H9 (cell line): ENCODE measurements around the gene JUP. TPM values are rescaled to one million over a fixed set of nuclear protein-coding genes. Genes with fewer than 3 reads are reported as not detected.

Source experiments
- DNase-seq: peaks from one replicate; pipeline ENCODE4 v3.0.0-alpha.2; 2017
- H2AFZ ChIP-seq: one replicate; pipeline ENCODE4 v1.6.1; 2013; ENCODE audit warnings: mild to moderate bottlenecking, low read length, control low read depth, moderate library complexity
- H2AK5ac ChIP-seq: 2 replicates; pipeline ENCODE4 v1.6.1; 2013; ENCODE audit warnings: low read length, control low read depth, mixed read lengths; ENCODE audit not compliant: insufficient read length
- H2BK120ac ChIP-seq: one replicate; pipeline ENCODE4 v1.6.1; 2013; ENCODE audit warnings: low read depth, mild to moderate bottlenecking, low read length, control low read depth, inconsistent platforms; ENCODE audit not compliant: poor library complexity, severe bottlenecking
- H2BK12ac ChIP-seq: 2 replicates; pipeline ENCODE4 v1.6.1; 2013; ENCODE audit warnings: low read length, control low read depth, mixed read lengths, low read depth; ENCODE audit not compliant: insufficient read length
- H2BK15ac ChIP-seq: 2 replicates; pipeline ENCODE4 v1.6.1; 2013; ENCODE audit warnings: low read depth, low read length, control low read depth
- H2BK20ac ChIP-seq: one replicate; pipeline ENCODE4 v1.6.1; 2013; ENCODE audit warnings: low read depth, mild to moderate bottlenecking, low read length, control low read depth, inconsistent platforms; ENCODE audit not compliant: poor library complexity, severe bottlenecking
- H2BK5ac ChIP-seq: 2 replicates; pipeline ENCODE4 v1.6.1; 2013; ENCODE audit warnings: low read length, control low read depth, mixed read lengths; ENCODE audit not compliant: insufficient read length
- H3K14ac ChIP-seq: 2 replicates; pipeline ENCODE4 v1.6.1; 2013; ENCODE audit warnings: low read length, control low read depth; ENCODE audit not compliant: insufficient read depth
- H3K18ac ChIP-seq: 2 replicates; pipeline ENCODE4 v1.6.1; 2013; ENCODE audit warnings: low read depth, mild to moderate bottlenecking, mixed read lengths, low read length, control low read depth; ENCODE audit not compliant: insufficient read length
- H3K23ac ChIP-seq: 2 replicates; pipeline ENCODE4 v1.6.1; 2013; ENCODE audit warnings: low read length, control low read depth, mixed read lengths, low read depth; ENCODE audit not compliant: insufficient read length
- H3K23me2 ChIP-seq: 2 replicates; pipeline ENCODE4 v1.6.1; 2013; ENCODE audit warnings: low read depth, mild to moderate bottlenecking, mixed read lengths, low read length, control low read depth; ENCODE audit not compliant: insufficient read length, poor library complexity, severe bottlenecking
- H3K27ac ChIP-seq: 2 replicates; pipeline ENCODE4 v1.5.1; 2013; ENCODE audit warnings: low read length, control low read depth, mixed read lengths, low read depth; ENCODE audit not compliant: insufficient read length
- H3K27me3 ChIP-seq: 2 replicates; pipeline ENCODE4 v1.6.1; 2013; ENCODE audit warnings: low read length, control low read depth, inconsistent platforms; ENCODE audit not compliant: insufficient read depth
- H3K4ac ChIP-seq: 2 replicates; pipeline ENCODE4 v1.6.1; 2013; ENCODE audit warnings: low read depth, mild to moderate bottlenecking, control low read depth, inconsistent platforms, low read length, moderate library complexity
- H3K4me1 ChIP-seq: 2 replicates; pipeline ENCODE4 v1.6.1; 2013; ENCODE audit warnings: low read length, control low read depth, inconsistent platforms; ENCODE audit not compliant: insufficient read depth
- H3K4me2 ChIP-seq: 2 replicates; pipeline ENCODE4 v1.6.1; 2013; ENCODE audit warnings: low read length, control low read depth, mixed read lengths; ENCODE audit not compliant: insufficient read length, insufficient read depth
- H3K56ac ChIP-seq: 2 replicates; pipeline ENCODE4 v1.6.1; 2013; ENCODE audit warnings: low read depth, mild to moderate bottlenecking, mixed read lengths, low read length, control low read depth; ENCODE audit not compliant: insufficient read length
- H3K79me1 ChIP-seq: 2 replicates; pipeline ENCODE4 v1.6.1; 2013; ENCODE audit warnings: low read depth, mild to moderate bottlenecking, moderate library complexity, low read length, control low read depth, inconsistent platforms; ENCODE audit not compliant: insufficient read depth, poor library complexity, severe bottlenecking
- H3K79me2 ChIP-seq: 2 replicates; pipeline ENCODE4 v1.6.1; 2013; ENCODE audit warnings: low read length, control low read depth, inconsistent platforms; ENCODE audit not compliant: insufficient read depth
- H3K9ac ChIP-seq: 2 replicates; pipeline ENCODE4 v1.6.1; 2013; ENCODE audit warnings: low read length, control low read depth, mixed read lengths; ENCODE audit not compliant: insufficient read length; ENCODE audit errors: extremely low read depth
- H3K9me3 ChIP-seq: one replicate; pipeline ENCODE4 v1.6.1; 2013; ENCODE audit warnings: low read depth, low read length, inconsistent platforms; ENCODE audit not compliant: control insufficient read depth
- H3T11ph ChIP-seq: one replicate; pipeline ENCODE4 v1.6.1; 2013; ENCODE audit warnings: mild to moderate bottlenecking, low read length, control low read depth, inconsistent platforms
- H4K20me1 ChIP-seq: one replicate; pipeline ENCODE4 v1.6.1; 2013; ENCODE audit not compliant: control insufficient read depth, insufficient read length, insufficient read depth
- H4K5ac ChIP-seq: 2 replicates; pipeline ENCODE4 v1.6.1; 2013; ENCODE audit warnings: low read depth, mild to moderate bottlenecking, mixed read lengths, low read length, control low read depth; ENCODE audit not compliant: insufficient read length
- H4K8ac ChIP-seq: replicated peaks from 2 replicates; pipeline ENCODE4 v1.6.1; 2013; ENCODE audit warnings: low read length, control low read depth, mixed read lengths, low read depth; ENCODE audit not compliant: insufficient read length
- H4K91ac ChIP-seq: 2 replicates; pipeline ENCODE4 v1.6.1; 2013; ENCODE audit warnings: low read depth, mild to moderate bottlenecking, moderate library complexity, mixed read lengths, low read length, control low read depth; ENCODE audit not compliant: insufficient read length
- H3K27ac Mint-ChIP-seq, 3 experiments: 2 replicates in 2 of 3; 3 replicates in 1 of 3; pipeline ENCODE4 v1.8.0; 2020 to 2021; ENCODE audit warnings: mixed read lengths in 3 of 3, mild to moderate bottlenecking in 1 of 3, moderate library complexity in 1 of 3
- H3K27me3 Mint-ChIP-seq: 2 replicates; pipeline ENCODE4 v1.8.0; 2021; ENCODE audit warnings: low read depth, mild to moderate bottlenecking, moderate library complexity, mixed read lengths
- H3K36me3 Mint-ChIP-seq, 3 experiments: 2 replicates in 2 of 3; 3 replicates in 1 of 3; pipeline ENCODE4 v1.8.0; 2020 to 2021; ENCODE audit warnings: low read depth in 3 of 3, mixed read lengths in 3 of 3; ENCODE audit not compliant: insufficient read depth in 1 of 3
- H3K4me1 Mint-ChIP-seq, 2 experiments: 2 replicates each; pipeline ENCODE4 v1.8.0; 2020; ENCODE audit warnings: mixed read lengths in 2 of 2
- H3K4me3 Mint-ChIP-seq, 2 experiments: 2 replicates in 1 of 2; 3 replicates in 1 of 2; pipeline ENCODE4 v1.8.0; 2020 to 2021; ENCODE audit warnings: mild to moderate bottlenecking in 2 of 2, mixed read lengths in 2 of 2, moderate library complexity in 1 of 2
- H3K9me3 Mint-ChIP-seq, 2 experiments: 2 replicates in 1 of 2; 3 replicates in 1 of 2; pipeline ENCODE4 v1.8.0; 2020; ENCODE audit warnings: mild to moderate bottlenecking in 2 of 2, mixed read lengths in 2 of 2, moderate library complexity in 1 of 2
- WGBS: extraction: QIAGEN DNeasy Blood & Tissue Kit; methylation state at CpG from one replicate; pipeline ENCODE4 v1.1.7; 2013; ENCODE audit warnings: missing lambda C conversion rate, low lambda C conversion rate, mixed read lengths; ENCODE audit not compliant: insufficient read length; ENCODE audit errors: extremely low coverage; 5-methylcytosine and 5-hydroxymethylcytosine counted together
- total RNA-seq: library from RNA; stranded (reverse); gene quantifications from 2 replicates; pipeline ENCODE4 v1.2.1, GENCODE V29; 2021
- TF ChIP-seq, protein P1 (sequence below): fragments of 200-600 bp; sonication (generic); conservative IDR thresholded peaks from 3 replicates; pipeline ENCODE4 v1.8.0; 2021; ENCODE audit warnings: antibody characterized with exemption, mild to moderate bottlenecking

Gene JUP
- total RNA-seq, 1 experiment from 2014 or later, result 90.1 TPM

DNA sequence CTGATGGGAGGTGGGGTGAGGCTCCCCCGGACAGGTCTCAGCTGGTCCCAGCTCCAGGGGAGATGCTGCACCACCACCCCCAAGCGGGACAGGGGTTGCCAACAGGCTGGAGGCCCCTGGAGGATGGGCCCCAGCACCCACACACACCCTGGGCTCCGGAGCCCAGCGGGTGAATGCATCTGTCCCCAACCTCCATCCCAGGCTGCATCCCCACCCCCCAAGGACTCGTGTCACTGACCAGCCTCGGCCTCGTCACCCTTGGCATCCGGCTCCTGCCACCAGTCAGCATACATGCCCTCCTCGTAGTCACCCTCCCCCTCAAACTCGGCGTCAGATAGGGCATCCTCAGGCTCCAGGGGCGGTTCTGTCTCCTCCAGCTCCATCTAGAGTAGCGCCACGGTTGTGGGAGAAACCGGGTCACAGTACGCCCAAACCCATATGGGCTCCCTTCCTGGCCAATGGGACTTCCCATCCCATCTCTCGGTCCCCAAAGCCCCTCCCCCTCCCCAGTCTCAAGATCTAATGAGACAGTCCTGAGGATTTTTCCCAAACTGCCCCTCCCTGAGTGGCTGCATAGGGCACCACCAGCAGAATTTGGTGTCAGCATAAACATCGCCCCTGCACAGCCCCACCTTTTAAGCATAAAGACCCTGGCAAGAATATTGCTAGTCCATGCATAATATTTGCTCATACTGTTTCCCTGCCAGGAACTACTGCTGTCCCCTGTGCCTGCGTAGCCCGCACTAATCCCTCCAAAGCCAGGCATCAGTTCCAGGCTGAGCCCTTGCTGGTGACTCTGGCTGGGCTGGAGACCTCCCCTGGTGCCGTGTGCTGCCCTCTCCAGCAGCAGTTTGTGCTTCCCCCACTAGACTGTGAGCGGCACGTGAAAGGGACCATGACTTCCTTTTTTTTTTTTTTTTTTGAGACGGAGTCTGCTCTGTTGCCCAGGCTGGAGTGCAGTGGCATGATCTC lies 16.8 kb upstream of the JUP start:
- Histone ChIP-seq H3T11ph (no peak overlapping the region), H3K4ac (no peak overlapping the region), H4K91ac (no peak overlapping the region), H2BK5ac (no peak overlapping the region), H3K79me1 (no peaks in the 10 kb centered on the region), H3K79me2 (no peaks in the 10 kb centered on the region), H3K56ac (no peak overlapping the region), H3K9me3 (no peaks in the 10 kb centered on the region), H2AK5ac (no peak overlapping the region), H3K18ac (no peak overlapping the region), H3K4me1 (no peaks in the 10 kb centered on the region; the same call in 1 of the 2 replicates), H3K9ac (no peak overlapping the region), H4K20me1 (no peaks in the 10 kb centered on the region), H2AFZ (no peak overlapping the region), H3K23ac (no peak overlapping the region), H4K5ac (no peak overlapping the region), H3K27me3 (no peaks in the 10 kb centered on the region), H3K4me2 (no peak overlapping the region), H2BK12ac (no peak overlapping the region), H3K14ac (no peak overlapping the region), H2BK20ac (no peak overlapping the region), H2BK15ac (no peak overlapping the region), H4K8ac (no peak overlapping the region), H3K27ac (no peak overlapping the region), H3K23me2 (no peaks in the 10 kb centered on the region), H2BK120ac (no peak overlapping the region)
- no peak for DNase-seq
- H3K36me3 Mint-ChIP-seq, result peaks cover 16 to 20% (median 18%) of the 10 kb centered on the region in 3 experiments; a peak in 6 of 7 replicates
- peak overlapping the region; percentile 55 to 95 (median 75); a peak in 2 of 7 replicates for H3K27ac Mint-ChIP-seq
- H3K4me3 Mint-ChIP-seq, result no peak overlapping the region; a peak in 1 of 5 replicates
- no CpG with 5 or more reads among the region's 24 CpGs for WGBS
- H3K27me3 Mint-ChIP-seq, result peaks cover 1% of the 10 kb centered on the region
- no peaks in the 10 kb centered on the region for H3K9me3 Mint-ChIP-seq
- TF ChIP-seq, protein P1, sequence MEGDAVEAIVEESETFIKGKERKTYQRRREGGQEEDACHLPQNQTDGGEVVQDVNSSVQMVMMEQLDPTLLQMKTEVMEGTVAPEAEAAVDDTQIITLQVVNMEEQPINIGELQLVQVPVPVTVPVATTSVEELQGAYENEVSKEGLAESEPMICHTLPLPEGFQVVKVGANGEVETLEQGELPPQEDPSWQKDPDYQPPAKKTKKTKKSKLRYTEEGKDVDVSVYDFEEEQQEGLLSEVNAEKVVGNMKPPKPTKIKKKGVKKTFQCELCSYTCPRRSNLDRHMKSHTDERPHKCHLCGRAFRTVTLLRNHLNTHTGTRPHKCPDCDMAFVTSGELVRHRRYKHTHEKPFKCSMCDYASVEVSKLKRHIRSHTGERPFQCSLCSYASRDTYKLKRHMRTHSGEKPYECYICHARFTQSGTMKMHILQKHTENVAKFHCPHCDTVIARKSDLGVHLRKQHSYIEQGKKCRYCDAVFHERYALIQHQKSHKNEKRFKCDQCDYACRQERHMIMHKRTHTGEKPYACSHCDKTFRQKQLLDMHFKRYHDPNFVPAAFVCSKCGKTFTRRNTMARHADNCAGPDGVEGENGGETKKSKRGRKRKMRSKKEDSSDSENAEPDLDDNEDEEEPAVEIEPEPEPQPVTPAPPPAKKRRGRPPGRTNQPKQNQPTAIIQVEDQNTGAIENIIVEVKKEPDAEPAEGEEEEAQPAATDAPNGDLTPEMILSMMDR, result no peak
- H3K4me1 Mint-ChIP-seq, result peaks cover 22 to 25% of the 10 kb centered on the region in 2 experiments
